Measurements from ENCODE around the gene PLCB2.

Gene PLCB2

GRCh38 chr15:40335938-40336743 is 28.4 kb upstream of the PLCB2 start:
- no peak overlapping the region for H3K4me3 ChIP-seq (ENCODE audit: low read depth, low read length)
- peaks cover 8% of the 10 kb centered on the region for H3K4me1 ChIP-seq (ENCODE audit: control insufficient read depth, insufficient read depth, low read length)
- H3K9me3 ChIP-seq (ENCODE audit: control insufficient read depth, insufficient read depth, low read depth, low read length) = no peaks in the 10 kb centered on the region
- no peak overlapping the region for H3K27ac ChIP-seq (ENCODE audit: extremely low read depth, low read depth, low read length)
- ChIA-PET POLR2A (interaction anchor here (1.6 kb wide), 1 partner anchor 11 kb away, joined by 3 read pairs; no protein-coding TSS in a partner anchor), CTCF (interaction anchor here (0.9 to 7.1 kb wide), 13 partner anchors 9 to 66 kb away, joined by 3 to 82 read pairs (median 7); partner anchors contain the start of genes INAFM2 and PLCB2)
- no peaks in the 10 kb centered on the region for H3K36me3 ChIP-seq (ENCODE audit: control insufficient read depth in 2 of 2, insufficient read depth in 1 of 2, low read length in 2 of 2)
- TF ChIP-seq MZF1 (tag by site-specific recombination; IDR thresholded peaks at IDR 0.05; ENCODE audit: borderline replicate concordance) (peak; percentile 78; the same call in 1 of the 2 replicates), IKZF3 (tag by site-specific recombination; IDR thresholded peaks at IDR 0.05) (0 out of 2 replicates have a peak, but pooled peaks have one; percentile 15), GLIS2 (tag by site-specific recombination; IDR thresholded peaks at IDR 0.05) (no peak), PATZ1 (tag by site-specific recombination; IDR thresholded peaks at IDR 0.05) (peak; percentile 35; the same call in 1 of the 2 replicates), OSR2 (tag by site-specific recombination; IDR thresholded peaks at IDR 0.05) (0 out of 2 replicates have a peak, but pooled peaks have one; percentile 15), ZBTB6 (tag by site-specific recombination; IDR thresholded peaks at IDR 0.05) (peak; percentile 55; the same call in 1 of the 2 replicates), ZNF10 (tag by site-specific recombination; IDR thresholded peaks at IDR 0.05) (0 out of 2 replicates have a peak, but pooled peaks have one; percentile 14), ZNF558 (tag by site-specific recombination; IDR thresholded peaks at IDR 0.05) (no peak), GLIS1 (tag by site-specific recombination; IDR thresholded peaks at IDR 0.05) (peak; percentile 87), WT1 (tag by site-specific recombination; IDR thresholded peaks at IDR 0.05) (peak; percentile 38; the same call in 1 of the 2 replicates), ZBTB48 (tag by site-specific recombination; IDR thresholded peaks at IDR 0.05) (peak; percentile 15; the same call in 1 of the 2 replicates), ZNF341 (tag by site-specific recombination; IDR thresholded peaks at IDR 0.05; ENCODE audit: low read depth) (0 out of 2 replicates have a peak, but pooled peaks have one; percentile 21), SCRT2 (tag by site-specific recombination; IDR thresholded peaks at IDR 0.05) (peak; percentile 84), ZNF112 (tag by site-specific recombination; IDR thresholded peaks at IDR 0.05) (no peak), ZBTB8A (tag by site-specific recombination; IDR thresholded peaks at IDR 0.05) (peak; percentile 57), FEZF1 (tag by site-specific recombination; IDR thresholded peaks at IDR 0.05) (peak; percentile 63), SP7 (tag by site-specific recombination; IDR thresholded peaks at IDR 0.05) (peak; percentile 26; the same call in 1 of the 2 replicates), KLF10 (tag by site-specific recombination; IDR thresholded peaks at IDR 0.05) (no peak), ZBTB20 (tag by site-specific recombination; IDR thresholded peaks at IDR 0.05) (peak; percentile 60; the same call in 1 of the 2 replicates)
- TF ChIP-seq, protein P1, sequence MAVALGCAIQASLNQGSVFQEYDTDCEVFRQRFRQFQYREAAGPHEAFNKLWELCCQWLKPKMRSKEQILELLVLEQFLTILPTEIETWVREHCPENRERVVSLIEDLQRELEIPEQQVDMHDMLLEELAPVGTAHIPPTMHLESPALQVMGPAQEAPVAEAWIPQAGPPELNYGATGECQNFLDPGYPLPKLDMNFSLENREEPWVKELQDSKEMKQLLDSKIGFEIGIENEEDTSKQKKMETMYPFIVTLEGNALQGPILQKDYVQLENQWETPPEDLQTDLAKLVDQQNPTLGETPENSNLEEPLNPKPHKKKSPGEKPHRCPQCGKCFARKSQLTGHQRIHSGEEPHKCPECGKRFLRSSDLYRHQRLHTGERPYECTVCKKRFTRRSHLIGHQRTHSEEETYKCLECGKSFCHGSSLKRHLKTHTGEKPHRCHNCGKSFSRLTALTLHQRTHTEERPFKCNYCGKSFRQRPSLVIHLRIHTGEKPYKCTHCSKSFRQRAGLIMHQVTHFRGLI (tag by site-specific recombination; IDR thresholded peaks at IDR 0.05) = no peak
- TF ChIP-seq, protein P2, sequence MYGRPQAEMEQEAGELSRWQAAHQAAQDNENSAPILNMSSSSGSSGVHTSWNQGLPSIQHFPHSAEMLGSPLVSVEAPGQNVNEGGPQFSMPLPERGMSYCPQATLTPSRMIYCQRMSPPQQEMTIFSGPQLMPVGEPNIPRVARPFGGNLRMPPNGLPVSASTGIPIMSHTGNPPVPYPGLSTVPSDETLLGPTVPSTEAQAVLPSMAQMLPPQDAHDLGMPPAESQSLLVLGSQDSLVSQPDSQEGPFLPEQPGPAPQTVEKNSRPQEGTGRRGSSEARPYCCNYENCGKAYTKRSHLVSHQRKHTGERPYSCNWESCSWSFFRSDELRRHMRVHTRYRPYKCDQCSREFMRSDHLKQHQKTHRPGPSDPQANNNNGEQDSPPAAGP (tag by site-specific recombination; IDR thresholded peaks at IDR 0.05) = 0 out of 2 replicates have a peak, but pooled peaks have one; percentile 20
- TF ChIP-seq, protein P3, sequence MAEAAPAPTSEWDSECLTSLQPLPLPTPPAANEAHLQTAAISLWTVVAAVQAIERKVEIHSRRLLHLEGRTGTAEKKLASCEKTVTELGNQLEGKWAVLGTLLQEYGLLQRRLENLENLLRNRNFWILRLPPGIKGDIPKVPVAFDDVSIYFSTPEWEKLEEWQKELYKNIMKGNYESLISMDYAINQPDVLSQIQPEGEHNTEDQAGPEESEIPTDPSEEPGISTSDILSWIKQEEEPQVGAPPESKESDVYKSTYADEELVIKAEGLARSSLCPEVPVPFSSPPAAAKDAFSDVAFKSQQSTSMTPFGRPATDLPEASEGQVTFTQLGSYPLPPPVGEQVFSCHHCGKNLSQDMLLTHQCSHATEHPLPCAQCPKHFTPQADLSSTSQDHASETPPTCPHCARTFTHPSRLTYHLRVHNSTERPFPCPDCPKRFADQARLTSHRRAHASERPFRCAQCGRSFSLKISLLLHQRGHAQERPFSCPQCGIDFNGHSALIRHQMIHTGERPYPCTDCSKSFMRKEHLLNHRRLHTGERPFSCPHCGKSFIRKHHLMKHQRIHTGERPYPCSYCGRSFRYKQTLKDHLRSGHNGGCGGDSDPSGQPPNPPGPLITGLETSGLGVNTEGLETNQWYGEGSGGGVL (tag by site-specific recombination; IDR thresholded peaks at IDR 0.05) = peak; percentile 24; the same call in 1 of the 2 replicates
- TF ChIP-seq, protein P4, sequence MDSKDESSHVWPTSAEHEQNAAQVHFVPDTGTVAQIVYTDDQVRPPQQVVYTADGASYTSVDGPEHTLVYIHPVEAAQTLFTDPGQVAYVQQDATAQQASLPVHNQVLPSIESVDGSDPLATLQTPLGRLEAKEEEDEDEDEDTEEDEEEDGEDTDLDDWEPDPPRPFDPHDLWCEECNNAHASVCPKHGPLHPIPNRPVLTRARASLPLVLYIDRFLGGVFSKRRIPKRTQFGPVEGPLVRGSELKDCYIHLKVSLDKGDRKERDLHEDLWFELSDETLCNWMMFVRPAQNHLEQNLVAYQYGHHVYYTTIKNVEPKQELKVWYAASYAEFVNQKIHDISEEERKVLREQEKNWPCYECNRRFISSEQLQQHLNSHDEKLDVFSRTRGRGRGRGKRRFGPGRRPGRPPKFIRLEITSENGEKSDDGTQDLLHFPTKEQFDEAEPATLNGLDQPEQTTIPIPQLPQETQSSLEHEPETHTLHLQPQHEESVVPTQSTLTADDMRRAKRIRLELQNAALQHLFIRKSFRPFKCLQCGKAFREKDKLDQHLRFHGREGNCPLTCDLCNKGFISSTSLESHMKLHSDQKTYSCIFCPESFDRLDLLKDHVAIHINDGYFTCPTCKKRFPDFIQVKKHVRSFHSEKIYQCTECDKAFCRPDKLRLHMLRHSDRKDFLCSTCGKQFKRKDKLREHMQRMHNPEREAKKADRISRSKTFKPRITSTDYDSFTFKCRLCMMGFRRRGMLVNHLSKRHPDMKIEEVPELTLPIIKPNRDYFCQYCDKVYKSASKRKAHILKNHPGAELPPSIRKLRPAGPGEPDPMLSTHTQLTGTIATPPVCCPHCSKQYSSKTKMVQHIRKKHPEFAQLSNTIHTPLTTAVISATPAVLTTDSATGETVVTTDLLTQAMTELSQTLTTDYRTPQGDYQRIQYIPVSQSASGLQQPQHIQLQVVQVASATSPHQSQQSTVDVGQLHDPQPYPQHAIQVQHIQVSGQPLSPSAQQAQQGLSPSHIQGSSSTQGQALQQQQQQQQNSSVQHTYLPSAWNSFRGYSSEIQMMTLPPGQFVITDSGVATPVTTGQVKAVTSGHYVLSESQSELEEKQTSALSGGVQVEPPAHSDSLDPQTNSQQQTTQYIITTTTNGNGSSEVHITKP (tag by site-specific recombination; IDR thresholded peaks at IDR 0.05) = peak; percentile 87
